22Rv1 (cell line): ENCODE measurements around the gene DRAXIN.

Source experiments
- ZFX ChIP-seq: fragments of 450-650 bp; IDR thresholded peaks from 2 replicates; pipeline ENCODE4 v1.6.1; 2017; ENCODE audit warnings: antibody characterized with exemption, borderline replicate concordance
- TF ChIP-seq, protein P1 (sequence below): fragments of 450-650 bp; IDR thresholded peaks from 2 replicates; pipeline ENCODE4 v1.5.1; 2017; ENCODE audit warnings: mild to moderate bottlenecking

- TF ChIP-seq, protein P1, sequence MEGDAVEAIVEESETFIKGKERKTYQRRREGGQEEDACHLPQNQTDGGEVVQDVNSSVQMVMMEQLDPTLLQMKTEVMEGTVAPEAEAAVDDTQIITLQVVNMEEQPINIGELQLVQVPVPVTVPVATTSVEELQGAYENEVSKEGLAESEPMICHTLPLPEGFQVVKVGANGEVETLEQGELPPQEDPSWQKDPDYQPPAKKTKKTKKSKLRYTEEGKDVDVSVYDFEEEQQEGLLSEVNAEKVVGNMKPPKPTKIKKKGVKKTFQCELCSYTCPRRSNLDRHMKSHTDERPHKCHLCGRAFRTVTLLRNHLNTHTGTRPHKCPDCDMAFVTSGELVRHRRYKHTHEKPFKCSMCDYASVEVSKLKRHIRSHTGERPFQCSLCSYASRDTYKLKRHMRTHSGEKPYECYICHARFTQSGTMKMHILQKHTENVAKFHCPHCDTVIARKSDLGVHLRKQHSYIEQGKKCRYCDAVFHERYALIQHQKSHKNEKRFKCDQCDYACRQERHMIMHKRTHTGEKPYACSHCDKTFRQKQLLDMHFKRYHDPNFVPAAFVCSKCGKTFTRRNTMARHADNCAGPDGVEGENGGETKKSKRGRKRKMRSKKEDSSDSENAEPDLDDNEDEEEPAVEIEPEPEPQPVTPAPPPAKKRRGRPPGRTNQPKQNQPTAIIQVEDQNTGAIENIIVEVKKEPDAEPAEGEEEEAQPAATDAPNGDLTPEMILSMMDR: no peak
- TF ChIP-seq ZFX: no peak
Measured at GRCh38 chr1:11749996-11750395, 58.5 kb downstream of the DRAXIN start.
